ENCODE data around the gene DAO.

DNA sequence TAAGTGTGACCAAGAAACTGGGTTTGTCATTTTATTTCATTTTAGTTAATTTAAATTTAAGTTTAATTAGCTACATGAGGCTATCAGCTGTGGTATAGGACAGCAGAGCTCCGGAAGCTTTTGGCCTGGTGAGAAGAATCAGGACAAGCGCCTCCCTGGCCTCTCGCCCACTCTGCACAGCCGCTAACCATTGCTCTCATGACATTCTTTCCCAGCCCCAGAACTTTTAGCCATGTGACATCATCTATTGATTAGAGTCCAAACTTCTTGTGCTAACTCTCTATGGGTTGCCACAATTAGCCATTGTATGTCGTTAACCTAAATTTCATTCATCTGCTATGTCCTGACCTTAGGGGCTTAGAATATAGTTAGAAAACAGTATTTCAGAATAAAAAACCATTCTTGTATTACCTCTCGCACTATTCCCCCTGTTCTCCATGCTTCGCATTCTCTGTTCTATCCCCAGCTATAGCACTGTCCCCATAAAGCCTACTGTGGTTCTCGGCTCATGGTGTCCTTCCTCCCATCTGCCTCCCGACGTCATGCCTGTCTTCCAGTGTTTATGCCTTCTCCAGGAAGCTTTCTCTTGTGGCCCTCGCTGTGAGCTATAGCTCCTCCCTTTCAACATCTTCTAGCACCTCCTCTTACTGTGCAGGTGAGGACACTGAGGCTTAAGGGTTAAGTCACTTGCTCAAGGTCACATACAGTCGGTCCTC, 46.0 kb upstream of the DAO start:
- TF ChIP-seq, protein P1, sequence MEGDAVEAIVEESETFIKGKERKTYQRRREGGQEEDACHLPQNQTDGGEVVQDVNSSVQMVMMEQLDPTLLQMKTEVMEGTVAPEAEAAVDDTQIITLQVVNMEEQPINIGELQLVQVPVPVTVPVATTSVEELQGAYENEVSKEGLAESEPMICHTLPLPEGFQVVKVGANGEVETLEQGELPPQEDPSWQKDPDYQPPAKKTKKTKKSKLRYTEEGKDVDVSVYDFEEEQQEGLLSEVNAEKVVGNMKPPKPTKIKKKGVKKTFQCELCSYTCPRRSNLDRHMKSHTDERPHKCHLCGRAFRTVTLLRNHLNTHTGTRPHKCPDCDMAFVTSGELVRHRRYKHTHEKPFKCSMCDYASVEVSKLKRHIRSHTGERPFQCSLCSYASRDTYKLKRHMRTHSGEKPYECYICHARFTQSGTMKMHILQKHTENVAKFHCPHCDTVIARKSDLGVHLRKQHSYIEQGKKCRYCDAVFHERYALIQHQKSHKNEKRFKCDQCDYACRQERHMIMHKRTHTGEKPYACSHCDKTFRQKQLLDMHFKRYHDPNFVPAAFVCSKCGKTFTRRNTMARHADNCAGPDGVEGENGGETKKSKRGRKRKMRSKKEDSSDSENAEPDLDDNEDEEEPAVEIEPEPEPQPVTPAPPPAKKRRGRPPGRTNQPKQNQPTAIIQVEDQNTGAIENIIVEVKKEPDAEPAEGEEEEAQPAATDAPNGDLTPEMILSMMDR (IDR thresholded peaks at IDR 0.05) = no peak
- TF ChIP-seq POLR2A (IDR thresholded peaks at IDR 0.05) = no peak
